GM10847 (cell line): Measurements from ENCODE around the gene NGB.

Source experiments
- POLR2A ChIP-seq: IDR thresholded peaks from 2 replicates; pipeline ENCODE4 v1.6.1; 2011; ENCODE audit not compliant: insufficient read length; ENCODE audit errors: extremely low read depth

NGB gene, protein sequence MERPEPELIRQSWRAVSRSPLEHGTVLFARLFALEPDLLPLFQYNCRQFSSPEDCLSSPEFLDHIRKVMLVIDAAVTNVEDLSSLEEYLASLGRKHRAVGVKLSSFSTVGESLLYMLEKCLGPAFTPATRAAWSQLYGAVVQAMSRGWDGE

GRCh38 chr14:77271113-77271710, at the start of gene NGB:
NGB (minus strand) TSS chr14:77271206; CDS start chr14:77270937, 269 bp downstream.
- TF ChIP-seq POLR2A: no peak

DNA sequence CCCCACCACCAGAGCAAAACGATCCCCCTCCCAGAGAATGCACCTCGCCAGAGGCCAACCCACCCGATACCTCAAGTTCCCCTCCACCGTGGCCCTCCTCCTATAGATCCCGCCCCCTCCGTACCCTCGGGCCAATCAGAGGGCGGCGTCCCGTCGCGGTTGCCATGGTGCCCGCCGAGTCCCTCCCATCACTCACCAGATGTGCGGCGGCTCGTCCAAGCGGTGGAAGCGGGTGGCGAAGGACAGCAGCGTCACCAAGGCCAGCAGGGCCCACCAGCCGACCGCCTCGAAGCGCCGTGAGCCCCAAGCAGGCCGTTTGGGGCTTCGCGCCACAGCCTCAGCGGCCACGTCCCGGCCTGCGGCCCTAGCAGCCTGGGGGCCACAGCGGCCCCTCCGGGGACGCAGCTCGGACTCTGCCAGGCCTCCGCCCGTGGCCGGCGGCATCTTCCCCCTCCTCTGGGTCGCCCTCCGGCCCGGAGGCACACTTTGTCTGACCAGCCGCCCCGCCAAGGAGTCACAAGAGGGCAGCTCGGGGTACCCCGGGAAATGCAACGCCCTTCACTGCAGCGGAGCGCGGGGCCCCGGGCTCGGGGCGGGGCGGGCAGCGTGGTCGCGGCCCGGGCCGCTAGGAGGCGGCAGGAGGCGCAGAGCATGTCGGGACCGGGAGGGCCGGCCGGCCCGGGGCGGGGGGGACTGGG, 49.4 kb upstream of the NGB start, which contains the start of gene POMT2:
POMT2 (minus strand) TSS at position 646 of the 698 bp plus-strand sequence; CDS start at position 444, 202 bp downstream.
- peak; percentile 12 for TF ChIP-seq POLR2A

- TF ChIP-seq POLR2A: no peak
Measured at GRCh38 chr14:77319422-77319821, 48.4 kb upstream of the NGB start.

- no peak for TF ChIP-seq POLR2A
Measured at GRCh38 chr14:77318006-77318553, 47.1 kb upstream of the NGB start.

DNA sequence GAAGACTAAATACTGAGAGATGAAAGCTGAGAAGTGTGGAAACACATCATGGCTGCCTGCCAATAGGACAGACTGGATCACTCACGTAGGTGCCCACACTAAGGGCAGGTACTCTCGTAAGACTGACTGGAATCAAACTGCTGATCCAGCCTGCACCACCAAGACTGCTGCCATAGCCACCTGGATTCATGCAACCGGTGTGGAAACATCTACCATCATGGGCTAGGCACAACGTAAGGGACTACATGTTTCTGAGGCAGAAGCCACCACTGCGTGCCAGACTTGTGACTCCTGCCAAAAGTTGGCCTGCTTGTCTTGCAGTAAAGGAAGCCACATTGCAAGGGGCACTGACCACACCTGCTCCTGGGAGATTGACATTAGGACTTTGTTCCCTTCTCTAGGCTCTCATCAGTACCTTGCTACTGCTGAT, 45.9 kb upstream of the NGB start:
- no peak for TF ChIP-seq POLR2A

DNA sequence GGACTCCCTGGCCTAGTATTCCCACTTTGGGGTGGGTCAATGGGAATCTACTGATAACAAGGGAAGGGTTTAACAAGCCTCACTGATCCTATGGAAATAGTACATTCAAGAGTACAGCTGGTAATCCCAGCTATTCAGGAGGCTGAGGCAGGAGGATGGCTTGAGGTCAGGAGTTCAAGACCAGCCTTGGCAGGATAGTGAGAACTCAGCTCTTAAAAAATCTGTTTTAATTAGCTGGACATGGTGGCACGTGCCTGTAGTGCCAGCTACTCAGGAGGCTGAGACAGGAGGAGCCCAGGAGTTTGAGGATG, 45.1 kb upstream of the NGB start:
- no peak for TF ChIP-seq POLR2A

- no peak for TF ChIP-seq POLR2A
Measured at GRCh38 chr14:77314539-77315457, 43.8 kb upstream of the NGB start.

DNA sequence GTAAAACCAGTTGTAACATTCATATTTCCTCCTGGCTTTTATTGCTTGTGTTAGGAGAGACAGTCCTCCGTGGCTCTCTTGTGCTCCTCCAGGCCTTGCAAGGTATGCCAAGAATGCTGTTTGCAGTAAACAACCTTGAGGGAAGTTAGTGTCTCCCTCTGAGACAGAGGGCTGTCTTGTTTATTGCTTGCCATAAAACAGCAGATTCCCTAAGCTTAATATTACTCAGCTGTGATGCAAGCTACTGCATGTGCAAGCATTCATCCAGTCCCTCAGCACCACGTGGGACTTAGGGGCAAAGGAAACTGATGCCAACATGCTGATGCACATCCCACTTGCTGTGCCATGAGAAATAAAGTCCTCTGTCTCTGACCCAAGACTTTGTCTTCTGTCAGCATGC, 43.0 kb upstream of the NGB start:
- no peak for TF ChIP-seq POLR2A

GRCh38 chr14:77313371-77313770, 42.4 kb upstream of the NGB start:
- no peak for TF ChIP-seq POLR2A

DNA sequence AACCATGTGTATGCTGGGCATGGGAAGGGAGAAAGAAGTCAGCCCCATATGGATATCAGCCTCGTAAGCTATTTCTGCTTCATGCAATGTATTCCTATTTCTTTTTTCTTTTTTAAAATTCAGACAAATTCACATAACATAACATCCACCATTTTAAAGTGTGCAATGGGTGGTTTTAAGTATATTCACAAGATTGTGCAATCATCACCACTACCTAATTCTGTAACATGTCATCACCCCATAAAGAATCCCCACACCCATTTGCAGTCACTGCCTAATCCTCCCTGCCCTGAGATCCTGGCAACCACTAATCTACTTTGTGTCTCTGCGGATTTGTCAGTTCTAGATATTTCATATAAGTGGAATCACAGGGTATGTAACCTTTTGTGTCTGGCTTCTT, 40.2 kb upstream of the NGB start:
- no peak for TF ChIP-seq POLR2A

GRCh38 chr14:77310026-77310425, 39.0 kb upstream of the NGB start:
- TF ChIP-seq POLR2A: no peak

GRCh38 chr14:77309131-77309530, 38.1 kb upstream of the NGB start:
- no peak for TF ChIP-seq POLR2A

DNA sequence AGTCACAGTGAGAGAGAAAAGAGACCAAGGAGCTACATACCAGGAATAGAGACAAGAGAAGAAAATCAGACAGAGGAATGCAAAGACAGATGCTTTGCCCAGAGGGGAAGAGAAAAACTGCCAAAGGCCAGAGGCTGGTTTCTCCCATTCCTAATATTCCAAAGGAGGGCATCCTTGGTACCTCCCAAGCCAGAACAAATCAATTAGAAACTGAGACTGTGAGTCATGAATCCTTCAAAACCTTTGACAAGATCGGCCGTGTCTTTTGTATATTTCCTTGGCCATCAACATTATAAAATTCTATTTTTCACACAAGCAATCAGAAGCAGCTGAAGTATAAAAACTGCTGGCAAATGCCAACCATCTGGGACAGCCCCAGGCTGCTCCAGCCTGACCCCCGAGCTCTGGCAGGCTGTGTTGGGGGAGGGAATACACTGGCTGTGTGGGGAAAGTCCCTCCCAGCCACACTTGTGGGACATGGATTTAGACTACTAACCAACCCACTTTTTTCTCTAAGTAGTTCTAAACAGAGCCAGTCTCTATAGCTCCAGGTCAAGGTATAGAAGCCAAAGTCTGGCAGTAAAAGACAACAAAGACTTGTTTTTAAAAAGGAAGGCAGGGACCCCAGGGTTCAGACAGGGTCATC, 36.0 kb upstream of the NGB start:
- TF ChIP-seq POLR2A: no peak

DNA sequence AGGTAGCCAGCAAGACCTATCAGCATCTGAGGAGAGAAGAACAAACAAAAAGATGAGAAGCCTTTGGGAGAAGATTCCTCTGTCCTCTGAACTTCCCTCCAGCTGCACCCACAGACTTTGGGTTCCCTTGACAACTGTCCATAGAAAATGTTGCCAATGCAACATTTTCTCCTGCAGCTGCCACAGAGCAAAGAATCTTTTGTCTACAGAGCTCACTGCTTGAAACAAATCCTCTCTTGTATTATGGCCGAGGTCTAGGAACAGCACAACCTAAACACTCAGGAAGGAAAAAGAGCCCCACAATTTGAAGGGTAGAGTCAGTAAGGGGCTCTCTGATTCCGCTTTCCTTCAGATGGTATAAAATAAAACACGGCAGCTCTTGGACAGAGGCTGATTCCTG, 35.4 kb upstream of the NGB start:
- no peak for TF ChIP-seq POLR2A

- TF ChIP-seq POLR2A: no peak
Measured at GRCh38 chr14:77305696-77306095, 34.7 kb upstream of the NGB start.
